Fibroblast of skin of left quadriceps (primary cell): ENCODE measurements around the gene CDH2.
A peak's percentile ranks its signal among the peaks of the same experiment; 100 is the strongest.

Experiments
- DNase-seq, 2 experiments: peaks; one replicate each; pipeline ENCODE4 v3.0.0-alpha.2; 2013; ENCODE audit warnings: low read depth in 2 of 2

Gene CDH2

DNA sequence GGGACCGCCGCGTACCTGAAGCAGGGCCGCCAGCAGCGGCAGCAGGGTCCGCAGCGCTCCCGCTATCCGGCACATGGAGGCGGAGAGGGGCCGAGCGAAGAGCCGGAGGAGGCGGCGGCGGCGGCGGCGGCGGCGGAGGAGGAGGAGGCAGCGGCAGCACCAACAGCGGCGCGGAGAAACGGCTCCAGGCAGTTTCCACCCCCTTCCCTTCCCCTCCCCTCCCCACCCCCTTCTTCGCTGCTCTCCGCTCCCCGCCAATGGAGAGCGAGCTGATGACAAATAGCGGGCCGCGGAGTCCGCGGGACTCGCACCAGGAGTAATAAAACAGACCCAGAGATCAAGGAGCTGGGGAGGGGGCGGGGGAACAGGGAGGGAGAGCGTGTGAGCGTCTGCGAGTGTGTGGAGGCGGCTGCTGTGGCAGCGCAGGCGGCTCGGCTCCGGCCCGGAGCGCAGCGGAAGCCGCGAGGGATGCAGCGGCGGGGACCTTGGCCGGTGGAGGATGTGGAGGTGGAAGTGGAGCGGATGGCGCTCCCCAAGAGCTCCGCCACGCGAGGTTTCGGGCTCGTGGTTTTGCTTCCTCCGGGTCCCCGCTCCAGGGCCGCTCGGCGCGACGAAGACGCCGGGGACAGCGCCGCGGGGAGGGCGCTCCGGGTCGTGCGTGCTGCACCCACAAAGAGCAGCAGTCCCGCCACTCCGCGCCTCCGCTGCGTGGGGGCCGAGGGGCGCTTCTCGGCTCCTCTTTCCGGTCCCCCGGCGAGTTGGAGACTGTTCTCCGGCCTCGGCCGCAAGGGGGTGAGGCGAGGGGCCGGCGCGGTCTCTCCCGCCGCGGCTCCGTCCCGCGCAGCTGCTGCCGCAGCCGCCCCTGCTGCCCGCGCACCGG is at the start of gene CDH2:
Gene CDH2, minus strand, starts transcription at position 183 of the 880 bp plus-strand sequence. Its CDS starts 108 bp downstream, at position 75.
- peak; percentile 88 to 91 for DNase-seq

DNA sequence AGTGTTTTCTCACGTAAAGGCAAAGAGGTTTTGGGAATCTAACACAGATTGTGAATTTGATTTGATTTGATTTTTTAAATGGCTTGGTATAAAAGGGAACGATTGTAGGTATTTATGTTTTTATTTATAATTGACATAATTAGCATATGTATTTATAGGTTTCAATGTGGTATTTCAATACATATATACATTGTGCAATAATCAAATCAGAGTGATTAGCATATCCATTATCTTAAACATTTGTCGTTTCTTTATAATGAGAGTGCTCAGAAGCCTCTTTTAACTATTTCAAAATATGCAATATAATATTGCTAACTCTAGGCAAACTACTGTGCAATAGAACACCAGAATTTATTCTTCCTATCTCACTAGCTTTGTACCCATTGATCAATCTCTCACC is 35.1 kb upstream of the CDH2 start:
- DNase-seq: no peak

DNA sequence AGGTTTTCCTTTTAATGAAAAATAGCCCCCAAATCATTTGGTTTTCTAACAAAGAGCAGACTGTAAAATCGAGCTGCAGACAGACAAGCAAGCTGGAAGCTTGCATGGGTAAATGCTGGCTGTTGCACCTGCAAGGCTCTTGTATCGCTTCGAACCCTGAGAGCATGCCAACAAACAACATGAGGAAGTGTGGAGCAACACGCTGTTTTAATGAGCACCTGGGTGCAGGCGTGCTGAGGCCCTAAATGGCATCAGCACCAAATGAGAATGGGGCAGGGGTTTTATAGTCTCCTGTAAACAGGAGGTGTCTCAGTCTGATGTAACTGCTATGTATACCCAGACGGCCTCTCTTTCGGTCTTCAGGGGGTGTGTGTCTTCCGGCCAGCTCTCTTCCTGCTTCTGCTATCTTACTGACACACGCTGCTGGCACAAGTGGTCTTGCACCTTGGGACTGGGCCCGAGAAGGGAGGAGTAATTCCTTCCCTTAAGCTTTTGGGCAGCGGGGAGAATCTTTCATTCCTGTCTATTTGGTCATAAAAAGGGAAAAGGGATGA is 31.9 kb upstream of the CDH2 start:
- DNase-seq: no peak

DNA sequence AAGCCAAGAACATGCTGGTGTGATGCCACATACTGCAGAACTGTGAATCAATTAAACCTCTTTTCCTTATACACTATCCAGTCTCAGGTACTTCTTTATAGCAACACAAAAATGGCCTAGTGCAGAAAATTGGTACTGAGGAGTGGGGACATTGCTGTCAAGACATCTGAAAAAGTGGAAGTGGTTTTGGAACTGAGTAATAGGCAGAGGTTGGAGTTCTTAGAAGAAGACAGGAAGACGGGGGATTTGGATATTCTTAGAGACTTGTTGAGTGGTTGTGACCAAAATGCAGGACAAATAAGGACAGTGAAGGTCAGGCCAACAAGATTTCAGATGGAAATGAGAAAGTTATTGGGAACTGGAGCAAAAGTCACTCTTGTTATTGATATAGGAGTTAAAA is 31.3 kb upstream of the CDH2 start:
- no peak for DNase-seq

DNA sequence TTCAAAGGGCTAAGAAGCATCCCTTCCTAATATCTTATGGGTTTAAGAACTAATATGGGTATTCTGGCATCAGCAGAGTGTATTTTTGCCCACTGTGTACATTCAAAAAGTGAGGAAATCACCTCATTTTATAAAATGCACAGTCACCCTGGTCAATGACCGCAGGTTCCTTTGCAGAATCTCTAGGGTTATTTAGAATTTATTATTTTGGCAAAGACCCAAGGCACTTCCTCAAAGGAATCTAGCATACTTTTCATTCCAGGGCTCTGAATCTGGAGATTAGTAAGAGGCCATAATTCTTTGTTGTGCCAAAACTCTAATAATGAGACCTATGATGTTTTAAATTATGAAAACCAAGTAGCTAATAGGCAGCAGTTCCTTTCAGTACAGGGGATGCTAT is 27.2 kb upstream of the CDH2 start:
- DNase-seq: peak; percentile 82 to 83

DNA sequence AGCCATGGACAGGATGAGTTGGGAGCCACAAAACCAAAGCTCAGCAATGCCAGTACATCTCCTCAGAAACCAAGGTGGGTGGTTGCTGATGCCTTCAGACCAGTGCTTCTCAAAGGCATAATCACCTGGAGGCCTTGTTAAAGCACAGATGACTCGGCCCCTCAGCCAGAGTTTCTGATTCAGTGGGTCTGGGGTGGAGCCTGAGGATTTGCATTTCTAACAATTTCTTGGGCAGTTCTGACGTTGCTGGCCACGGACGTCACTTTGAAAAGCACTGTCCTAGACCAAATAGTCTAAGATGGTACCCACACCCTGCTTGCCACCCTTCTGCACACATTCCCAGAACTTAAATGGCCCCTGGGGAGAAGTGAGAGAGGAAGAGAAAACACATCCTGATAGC is 24.1 kb upstream of the CDH2 start:
- DNase-seq: no peak

DNA sequence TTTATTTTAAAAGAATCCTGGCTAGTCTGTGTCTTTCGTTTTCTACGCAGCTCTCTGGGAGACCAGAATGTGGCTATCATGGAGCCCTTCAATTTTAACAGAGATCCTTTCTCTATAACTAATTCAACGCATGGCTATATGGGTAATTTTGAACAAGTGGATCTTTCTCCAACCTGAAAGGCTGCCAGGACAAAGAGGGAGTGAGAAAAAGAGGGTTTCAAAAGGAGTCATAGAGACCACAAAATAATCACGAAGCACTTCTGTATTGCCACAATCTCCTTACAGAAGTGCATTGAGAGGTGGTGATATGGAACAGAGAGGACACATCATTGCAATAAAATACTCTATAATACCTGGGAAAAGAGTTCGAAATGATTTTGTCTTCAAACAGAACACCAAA is 21.7 kb upstream of the CDH2 start:
- DNase-seq: no peak

DNA sequence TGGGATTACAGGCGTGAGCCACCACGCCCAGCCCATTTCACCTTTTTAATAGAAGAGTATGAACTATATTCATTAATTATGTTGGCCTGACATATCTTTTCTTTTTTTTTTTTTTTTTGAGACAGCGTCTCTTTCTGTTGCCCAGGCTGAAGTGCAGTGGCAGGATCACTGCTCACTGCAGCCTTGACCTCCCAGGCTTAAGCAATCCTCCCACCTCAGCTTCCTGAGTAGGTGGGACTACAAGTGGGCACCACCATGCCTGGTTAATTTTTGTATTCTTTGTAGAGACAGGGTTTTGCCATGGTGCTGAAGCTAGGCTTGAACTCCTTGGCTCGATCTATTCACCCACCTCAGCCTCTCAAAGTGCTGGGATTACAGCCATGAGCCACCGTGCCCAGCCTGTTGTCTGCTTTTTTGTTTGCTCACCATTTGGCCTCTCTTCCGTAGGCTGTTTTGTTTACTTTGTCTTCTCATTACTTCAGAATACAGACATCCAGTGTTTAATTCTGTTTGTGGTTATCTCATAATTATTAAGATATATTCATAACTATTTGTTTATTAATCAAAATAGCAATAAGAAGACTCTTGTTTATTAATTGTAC is 16.3 kb upstream of the CDH2 start:
- no peak for DNase-seq

DNA sequence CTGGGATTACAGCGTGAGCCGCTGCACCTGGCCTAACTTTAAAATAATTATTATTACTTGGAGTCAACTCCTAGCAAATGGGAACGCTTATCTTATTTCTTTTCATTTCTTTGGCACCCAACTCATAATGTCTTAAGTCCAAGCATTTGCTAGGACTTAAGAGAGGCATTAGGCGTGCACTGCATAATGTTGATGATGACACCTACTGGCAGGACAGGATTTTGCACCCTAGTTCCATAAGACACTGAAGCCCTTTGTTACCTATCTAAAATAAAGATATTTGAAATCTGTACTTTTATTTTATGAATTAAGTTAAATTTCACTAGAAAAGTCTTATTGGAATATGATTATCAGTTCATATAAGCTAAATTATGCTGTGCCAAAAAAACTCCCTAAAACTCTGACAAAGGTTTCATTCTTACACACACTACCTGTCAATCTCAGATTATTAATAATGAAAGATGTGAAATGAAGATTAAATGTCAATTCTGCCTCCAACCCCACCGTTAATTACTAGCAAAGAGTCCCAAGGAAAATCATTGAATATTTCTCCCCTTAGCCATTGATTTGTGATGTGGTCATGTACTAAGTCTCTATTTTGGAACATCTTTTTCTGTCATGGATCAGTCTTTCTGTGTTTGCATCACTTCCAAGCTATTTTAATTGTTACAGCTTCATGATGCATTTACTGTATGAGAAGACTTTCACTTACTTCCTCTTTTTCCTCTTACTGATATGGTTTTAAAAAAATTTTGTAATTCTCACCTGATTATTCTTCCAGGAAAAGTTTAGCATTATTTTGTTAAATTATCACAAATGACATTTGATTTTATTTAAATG is 12.7 kb upstream of the CDH2 start:
- peak; percentile 29 to 39 for DNase-seq

DNA sequence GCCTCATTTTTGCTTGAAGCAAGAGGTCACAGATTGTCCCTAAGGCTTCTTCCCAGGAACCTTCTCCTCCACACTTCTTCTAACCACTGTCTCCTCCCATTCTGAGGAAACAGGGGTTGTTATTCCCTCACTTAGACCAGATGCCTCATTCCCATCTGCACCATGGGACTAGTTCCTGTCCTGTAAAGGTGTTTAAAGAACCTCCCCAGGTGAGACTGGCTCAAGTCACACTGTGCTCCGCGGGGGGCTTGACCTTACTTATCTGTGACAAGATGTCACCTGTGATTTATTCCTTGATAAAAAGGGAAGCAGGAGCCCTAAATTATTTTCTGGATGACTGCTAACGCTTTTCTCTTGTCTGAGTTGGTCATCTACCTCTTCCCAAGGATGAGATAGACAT is 8.2 kb upstream of the CDH2 start:
- DNase-seq: no peak

DNA sequence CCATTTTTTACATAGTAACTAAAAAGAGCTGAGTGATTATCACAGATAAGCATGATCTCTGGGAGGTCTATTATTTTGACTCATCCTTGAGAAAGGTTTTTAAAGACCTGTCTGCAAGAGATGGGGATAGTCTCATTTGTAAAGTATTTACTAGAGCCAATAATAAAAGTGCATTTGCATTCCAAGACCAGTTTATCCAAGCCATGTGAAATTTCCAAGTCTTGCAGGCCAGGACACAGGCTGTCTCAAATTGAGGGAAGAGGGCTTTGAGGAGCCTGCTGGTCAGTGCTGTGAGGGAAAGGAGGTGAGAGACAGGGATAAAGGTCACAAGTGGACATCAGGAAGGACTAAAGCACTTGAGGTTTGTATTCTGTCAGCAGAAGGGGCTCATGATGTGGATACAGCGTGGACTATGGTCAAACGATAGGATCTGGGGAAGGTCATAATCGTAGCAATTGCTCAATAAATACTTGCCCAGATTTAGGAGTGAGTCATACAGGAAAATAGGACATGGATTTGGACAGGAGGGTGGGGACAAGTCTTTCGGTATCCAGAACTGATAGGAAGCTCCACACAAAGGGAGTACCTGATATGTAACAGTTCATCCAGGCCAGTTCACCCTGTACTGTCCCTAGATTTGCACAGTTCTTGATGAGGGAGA is 6.6 kb upstream of the CDH2 start:
- peak in 1 of 2 experiments; percentile 37 for DNase-seq

DNA sequence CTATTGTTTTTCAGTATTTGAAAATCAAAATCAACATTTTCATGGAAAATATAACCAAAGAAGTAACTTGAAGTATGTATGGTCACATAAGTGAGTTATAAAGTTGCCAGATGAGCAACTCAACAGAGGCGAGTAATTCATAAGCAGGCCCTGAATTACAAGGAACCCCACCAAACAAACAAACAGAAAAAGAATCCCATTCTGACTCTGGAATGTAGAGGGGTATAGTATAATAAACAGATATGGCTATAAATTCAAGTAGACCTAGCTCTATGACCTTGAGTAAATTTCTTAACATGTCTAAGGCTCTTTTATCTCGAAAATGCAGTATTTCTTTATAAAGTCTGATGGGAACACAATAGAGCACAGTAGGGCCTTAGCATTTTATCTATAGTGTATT is 4.7 kb upstream of the CDH2 start:
- no peak for DNase-seq

DNA sequence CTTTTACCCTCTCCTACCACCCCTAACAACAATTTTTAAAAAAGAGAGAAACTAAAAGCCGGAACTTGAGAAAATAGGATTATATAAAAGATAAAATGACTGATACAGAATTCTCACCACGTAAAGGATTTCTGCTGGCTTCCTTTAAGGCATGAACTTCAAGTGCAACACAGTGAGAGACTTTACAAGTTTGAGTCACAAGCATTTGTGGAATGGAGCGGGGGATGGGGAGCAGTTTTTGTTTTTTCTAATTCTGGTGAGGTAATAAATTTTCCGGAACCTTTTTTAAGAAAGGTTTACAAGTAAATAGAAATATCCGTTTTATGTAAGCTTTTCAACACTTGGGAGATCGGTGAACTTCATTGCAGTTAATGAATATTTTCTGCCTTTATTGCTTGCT is 1.8 kb upstream of the CDH2 start:
- DNase-seq: peak in 1 of 2 experiments; percentile 23

DNA sequence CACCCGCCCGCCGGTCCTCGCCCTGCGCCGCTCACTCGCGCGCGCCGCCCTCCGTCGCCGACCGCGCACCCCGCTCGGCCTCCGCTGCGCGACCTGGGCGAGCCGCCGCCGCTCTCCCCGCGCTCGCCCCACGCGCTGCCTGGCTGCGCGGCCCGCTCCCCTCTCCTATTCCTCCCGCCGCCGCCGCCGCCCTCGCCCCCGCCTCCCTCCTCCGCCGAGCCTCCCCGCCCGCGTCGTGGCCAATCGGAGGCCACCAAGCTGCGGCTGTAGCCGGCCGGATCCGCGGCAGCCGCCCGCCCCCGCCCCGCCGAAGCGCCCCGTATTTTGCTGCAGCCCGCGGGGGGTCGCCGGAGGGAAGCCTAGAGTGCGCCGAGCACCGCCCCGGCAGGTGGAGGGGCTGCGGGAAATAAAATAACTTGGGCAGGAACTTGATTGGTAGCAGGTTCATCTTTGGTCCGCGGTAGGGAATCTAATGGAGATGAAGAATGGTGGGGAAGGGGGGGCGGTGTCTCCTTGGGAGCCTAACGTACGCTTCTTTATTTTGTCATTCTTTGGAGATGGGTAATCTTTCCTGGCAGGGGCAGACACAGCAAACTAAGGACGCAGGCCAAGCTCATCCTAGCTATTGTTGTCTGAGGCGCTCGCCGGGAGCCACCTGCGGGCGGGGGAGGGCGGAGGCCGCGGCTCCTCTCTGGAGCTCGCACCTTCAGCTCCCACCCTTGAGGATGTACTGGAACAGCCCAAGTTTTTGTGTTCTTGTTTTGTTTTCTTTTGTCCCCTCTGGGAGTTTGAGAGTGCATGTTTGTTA is 1.1 kb upstream of the CDH2 start:
- DNase-seq: no peak

DNA sequence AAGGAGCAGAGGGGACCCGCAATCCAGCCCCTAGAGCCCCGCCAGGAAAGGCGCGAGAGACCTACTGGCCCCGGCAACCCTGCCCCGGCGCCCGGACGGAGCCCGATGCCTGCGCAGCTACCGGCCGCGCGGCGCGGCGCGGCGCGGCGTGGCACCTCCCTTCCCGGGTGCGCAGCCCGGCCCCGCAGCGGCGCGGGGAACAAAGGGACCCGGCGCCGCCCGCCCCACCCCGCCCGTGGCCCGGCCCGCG is 307 bp downstream of the CDH2 start:
- no peak for DNase-seq

DNA sequence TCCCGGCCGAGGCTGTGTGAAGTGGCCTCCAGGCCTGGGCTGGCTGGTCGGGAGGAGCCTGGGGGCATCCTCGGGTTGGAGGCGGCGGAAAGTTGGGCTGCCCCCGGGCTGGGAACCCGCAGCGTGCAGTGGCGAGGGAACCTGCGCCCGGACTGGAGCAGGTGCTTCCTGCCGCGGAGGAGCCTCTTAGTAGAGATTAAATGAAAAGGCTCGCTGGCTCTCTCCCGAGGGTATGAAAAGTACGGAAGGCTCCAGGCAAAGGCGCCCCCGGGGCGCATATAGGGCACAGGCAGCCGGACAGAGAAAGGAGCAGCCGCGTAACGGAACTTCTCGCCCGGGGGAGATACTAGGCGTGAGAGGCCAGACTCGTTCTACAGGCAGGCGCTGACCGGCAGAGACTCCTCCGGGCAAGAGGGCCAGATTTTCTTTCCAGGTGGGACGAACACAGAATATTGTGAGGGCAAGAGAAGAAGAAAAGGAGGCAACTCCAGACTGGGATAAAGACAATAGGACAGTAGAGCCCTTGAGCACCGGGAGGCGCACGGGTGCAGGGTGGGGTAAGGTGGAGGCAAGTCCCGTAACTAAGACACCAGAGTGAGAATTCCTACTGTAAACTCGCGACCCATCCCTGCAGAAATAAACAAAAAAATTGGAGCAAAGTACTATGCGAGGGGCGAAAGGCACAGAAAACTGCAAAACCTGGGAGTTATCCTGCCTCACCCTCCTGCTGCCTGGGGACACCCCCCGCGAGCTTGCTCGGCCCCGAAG is 816 bp downstream of the CDH2 start:
- DNase-seq: no peak

DNA sequence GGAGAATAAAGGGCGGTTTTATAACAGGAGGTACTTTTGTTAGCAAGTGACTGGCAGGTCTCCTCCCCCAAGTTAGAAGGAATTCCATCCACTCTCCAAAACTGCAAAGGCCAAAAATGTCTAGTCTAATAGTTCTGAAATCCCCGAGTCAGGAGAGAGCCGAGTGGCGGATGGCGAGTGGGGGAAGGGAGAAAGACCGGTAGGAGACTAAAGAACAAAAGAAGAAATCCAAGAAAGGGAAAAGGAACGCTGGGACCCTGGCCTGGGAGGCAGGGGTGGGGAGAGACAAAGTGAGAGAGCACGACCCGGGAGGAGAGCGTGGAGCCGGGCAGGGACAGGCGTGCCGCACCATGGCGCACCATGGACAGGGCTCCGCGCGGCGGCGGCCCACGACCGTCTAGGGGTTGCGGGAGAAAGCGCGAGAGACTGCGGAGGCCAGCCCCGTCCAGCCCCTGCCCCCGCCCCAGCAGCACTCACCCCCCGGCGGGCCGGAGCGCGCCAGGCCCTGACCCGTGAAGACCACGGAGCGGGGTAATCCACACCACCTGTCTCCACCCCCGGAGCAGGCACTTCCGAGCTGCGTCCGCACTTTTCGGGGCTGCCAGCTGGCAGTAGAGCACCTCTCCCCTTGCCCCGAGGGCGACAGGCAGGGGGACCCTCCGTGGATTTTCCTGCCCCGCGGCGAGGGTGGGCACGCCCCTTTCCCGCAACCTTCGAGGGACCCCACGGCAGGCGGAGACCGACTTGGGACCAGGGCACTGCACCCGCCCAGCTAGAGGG is 1.6 kb downstream of the CDH2 start:
- no peak for DNase-seq

DNA sequence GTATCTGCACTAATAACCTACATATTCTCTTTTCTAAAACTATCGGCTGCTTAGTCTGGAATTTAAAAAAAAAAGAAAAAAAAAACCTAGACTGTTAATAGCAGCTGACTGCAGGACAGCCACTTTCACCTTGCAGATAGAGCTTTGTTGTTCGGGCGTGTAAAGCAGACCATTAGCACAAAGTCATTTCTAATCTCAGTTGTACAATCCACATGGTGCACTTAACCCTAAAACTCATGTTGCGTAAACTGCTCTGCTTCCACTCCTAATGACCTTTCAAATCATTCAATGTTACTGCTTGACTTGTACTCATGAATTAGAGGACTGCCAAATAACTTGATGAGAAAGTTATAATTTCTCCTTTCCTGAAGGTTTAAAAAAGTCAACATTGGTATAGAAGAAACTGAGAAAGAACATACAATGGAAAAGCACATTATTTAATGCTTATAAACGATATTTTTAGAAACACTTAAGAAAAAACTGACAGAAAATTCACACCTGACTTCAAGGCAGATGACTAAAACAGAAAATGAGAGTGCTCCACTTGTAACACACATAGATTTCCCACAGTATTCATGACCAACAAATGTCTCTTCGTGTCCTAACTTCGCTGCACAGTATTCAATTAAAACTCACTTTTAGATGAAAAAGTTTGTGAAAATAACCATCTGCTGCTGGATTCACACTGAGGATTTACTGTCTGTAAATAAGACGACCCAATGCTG is 2.6 kb downstream of the CDH2 start:
- no peak for DNase-seq

DNA sequence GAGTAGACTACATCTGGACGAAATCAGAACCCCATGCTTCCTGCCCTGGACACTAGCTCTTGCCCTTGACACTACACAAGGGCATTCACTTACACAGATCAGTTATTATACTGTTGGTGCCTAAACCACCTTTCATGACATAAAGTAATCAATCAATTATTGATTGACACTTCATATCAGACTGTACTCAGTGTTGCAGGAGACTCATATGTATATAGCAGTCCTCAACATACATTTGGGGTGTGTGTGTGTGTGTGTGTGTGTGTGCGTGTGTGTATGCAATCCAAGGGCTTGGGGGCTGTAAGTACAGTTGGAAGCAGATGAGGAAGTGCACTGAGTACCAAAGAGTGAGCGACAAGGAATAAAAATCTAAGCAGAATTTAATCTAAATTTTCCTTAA is 5.1 kb downstream of the CDH2 start:
- DNase-seq: no peak
